GM12878 (cell line): ENCODE measurements around the gene IL31. TPM values are rescaled to one million over a fixed set of nuclear protein-coding genes. Genes with fewer than 3 reads are reported as not detected.

Experiments used
- ATAC-seq: fragments of 200-7000 bp; cut with Tn5 transposase; 3 replicates; pipeline ENCODE4 v1.9.1; 2020; ENCODE audit warnings: mild to moderate bottlenecking, moderate library complexity
- BruUV-seq: library from RNA; stranded (reverse); fragments of 400-500 nt; replicated peaks from 2 replicates; lab custom pipeline; 2021; lab: Mats Ljungman, UMichigan
- CTCF ChIA-PET: fragments of 300-600 bp; sonication (Branson Sonifier 250); formaldehyde crosslinking; extraction: SDS; loops from one replicate; lab custom pipeline; 2021; ENCODE audit warnings: inconsistent platforms; lab: Yijun Ruan, JAX
- POLR2A ChIA-PET: fragments of 350-600 bp; formaldehyde crosslinking; extraction: SDS; loops from one replicate; lab custom pipeline; 2021; ENCODE audit warnings: inconsistent platforms; lab: Charles Lee
- RAD21 ChIA-PET: fragments of 300-600 bp; sonication (Branson Sonifier 250); formaldehyde crosslinking; loops from one replicate; lab custom pipeline; 2023; ENCODE audit warnings: antibody characterized with exemption; ENCODE audit not compliant: unreplicated experiment; lab: Charles Lee
- SMC1A ChIA-PET: fragments of 300-600 bp; sonication (Branson Sonifier 250); formaldehyde crosslinking; loops from one replicate; lab custom pipeline; 2023; ENCODE audit not compliant: unreplicated experiment, uncharacterized antibody; lab: Charles Lee
- DNase-seq: peaks from one replicate; pipeline ENCODE4 v3.0.0-alpha.2; 2011; ENCODE audit warnings: low read depth, low spot score
- FAIRE-seq: peaks from 3 replicates; lab custom pipeline; 2011; peaks lifted over from hg19 to GRCh38; lab: Jason Lieb, UNC
- H2AFZ ChIP-seq: 2 replicates; pipeline ENCODE4 v1.6.0; 2011; ENCODE audit warnings: low read depth, low read length, control low read depth; ENCODE audit not compliant: control insufficient read depth
- H3K27ac ChIP-seq: 2 replicates; pipeline ENCODE4 v1.5.1; 2011; ENCODE audit warnings: control low read depth; ENCODE audit not compliant: control insufficient read depth, insufficient read depth
- H3K27me3 ChIP-seq, 2 experiments: replicated peaks in 1 of 2; 2 replicates each; pipeline versions ENCODE4 v1.6.0 to v1.6.1; 2011; ENCODE audit warnings: low read length in 1 of 2; ENCODE audit not compliant: control insufficient read depth in 2 of 2, insufficient read depth in 2 of 2
- H3K36me3 ChIP-seq, 2 experiments: 2 replicates each; pipeline ENCODE4 v1.5.1; 2011; ENCODE audit warnings: low read length in 1 of 2; ENCODE audit not compliant: control insufficient read depth in 2 of 2, insufficient read depth in 2 of 2
- H3K4me1 ChIP-seq: 2 replicates; pipeline ENCODE4 v1.6.1; 2011; ENCODE audit warnings: mild to moderate bottlenecking, low read length, moderate library complexity, mixed read lengths; ENCODE audit not compliant: control insufficient read depth, insufficient read depth
- H3K4me2 ChIP-seq: 2 replicates; pipeline ENCODE4 v1.6.0; 2011; ENCODE audit warnings: control low read depth; ENCODE audit not compliant: control insufficient read depth, insufficient read depth
- H3K4me3 ChIP-seq: fragments of 200-600 bp; sonication (generic); 2 replicates; pipeline ENCODE4 v1.5.1; 2016
- H3K79me2 ChIP-seq: 2 replicates; pipeline ENCODE4 v1.6.0; 2011; ENCODE audit warnings: low read length; ENCODE audit not compliant: control insufficient read depth, insufficient read depth
- H3K9ac ChIP-seq: 2 replicates; pipeline ENCODE4 v1.8.0; 2011; ENCODE audit warnings: low read length, control low read depth, mixed read lengths; ENCODE audit not compliant: control insufficient read depth, insufficient read depth
- H3K9me3 ChIP-seq: replicated peaks from 3 replicates; pipeline ENCODE4 v1.5.1; 2011; ENCODE audit warnings: mild to moderate bottlenecking, low read length; ENCODE audit not compliant: control insufficient read depth, insufficient read depth
- H4K20me1 ChIP-seq: 2 replicates; pipeline ENCODE4 v1.6.0; 2011; ENCODE audit not compliant: control insufficient read depth, insufficient read depth
- CEBPB ChIP-seq, 2 experiments: fragments of 150-350 bp in 1 of 2; IDR thresholded peaks; 2 replicates each; pipeline ENCODE4 v1.6.1; 2012 to 2014; ENCODE audit warnings: low read depth in 2 of 2, low read length in 2 of 2, borderline replicate concordance in 1 of 2, inconsistent platforms in 1 of 2
- EED ChIP-seq: sonication (generic); IDR thresholded peaks from 2 replicates; pipeline ENCODE4 v1.6.1; 2016; ENCODE audit warnings: antibody characterized with exemption, low read depth
- EP300 ChIP-seq, 2 experiments: fragments of 150-350 bp in 1 of 2; IDR thresholded peaks; 2 replicates each; pipeline ENCODE4 v1.6.1; 2011 to 2012; ENCODE audit warnings: low read depth in 2 of 2, low read length in 2 of 2, borderline replicate concordance in 1 of 2, improper control_type of control experiment in 1 of 2, inconsistent platforms in 1 of 2; ENCODE audit not compliant: control insufficient read depth in 1 of 2
- MYB ChIP-seq: fragments of 150-350 bp; IDR thresholded peaks from 2 replicates; pipeline ENCODE4 v1.6.1; 2014; ENCODE audit warnings: mild to moderate bottlenecking, low read depth, low read length, borderline replicate concordance
- NFYA ChIP-seq: IDR thresholded peaks from 2 replicates; pipeline ENCODE4 v1.6.1; 2011; ENCODE audit warnings: low read depth, mild to moderate bottlenecking, low read length, improper control_type of control experiment, borderline replicate concordance
- NR2C2 ChIP-seq: IDR thresholded peaks from 2 replicates; pipeline ENCODE4 v1.6.1; 2011; ENCODE audit warnings: borderline replicate concordance, low read depth; ENCODE audit not compliant: control insufficient read depth, insufficient read length
- PRDM15 ChIP-seq: fragments of 450-650 bp; formaldehyde crosslinking; IDR thresholded peaks from 2 replicates; pipeline ENCODE4 v1.4.0; 2020; ENCODE audit warnings: mild to moderate bottlenecking, moderate library complexity
- RAD51 ChIP-seq: fragments of 450-650 bp; IDR thresholded peaks from 2 replicates; pipeline ENCODE4 v1.6.1; 2016; ENCODE audit warnings: moderate library complexity, mild to moderate bottlenecking, inconsistent platforms
- RB1 ChIP-seq: fragments of 450-650 bp; formaldehyde crosslinking; IDR thresholded peaks from 2 replicates; pipeline ENCODE4 v1.6.1; 2017; ENCODE audit warnings: mild to moderate bottlenecking, borderline replicate concordance
- RELB ChIP-seq: fragments of 450-650 bp; IDR thresholded peaks from 2 replicates; pipeline ENCODE4 v1.6.1; 2017; ENCODE audit warnings: low read depth, mild to moderate bottlenecking, moderate library complexity
- ZBTB11 ChIP-seq: fragments of 450-650 bp; formaldehyde crosslinking; IDR thresholded peaks from 2 replicates; pipeline ENCODE4 v1.5.0; 2022; ENCODE audit warnings: mild to moderate bottlenecking, missing genetic modification characterization
- WGBS: methylation state at CpG from one replicate; pipeline ENCODE4 v1.1.6; 2016; ENCODE audit warnings: low lambda C conversion rate; ENCODE audit not compliant: insufficient replicate concordance, insufficient coverage; ENCODE audit errors: missing lambda C conversion rate; 5-methylcytosine and 5-hydroxymethylcytosine counted together
- in situ Hi-C: fragments of 300-500 bp; cut with MboI; formaldehyde crosslinking; loops from 9 replicates; pipeline ENCODE4 v1.14.3; 2018; ENCODE audit warnings: mixed read lengths
- intact Hi-C: fragments of 100-400 bp; cut with micrococcal nuclease; formaldehyde crosslinking; loops from one replicate; pipeline ENCODE4 v1.14.2; 2022; ENCODE audit not compliant: unreplicated experiment
- polyA plus RNA-seq, 11 experiments: library from polyadenylated mRNA; depleted of rRNA in 4 of 11; unstranded in 6 of 11; stranded (reverse) in 5 of 11; fragments of >200 nt; fragmentation: Nextera tagmentation in 4 of 11; fragmentation: Illumina TruSeq in 1 of 11; extraction: Ambion mirVana in 4 of 11; extraction: Trizol in 1 of 11; gene quantifications; 1 replicate in 1 of 11; 2 replicates in 10 of 11; pipeline versions ENCODE4 v1.2.1 to v1.2.3, GENCODE V29; 2011 to 2016; ENCODE audit warnings: inconsistent platforms in 2 of 11, missing spikeins in 2 of 11, low read depth in 1 of 11
- total RNA-seq, 4 experiments: library from RNA; depleted of rRNA in 3 of 4; stranded (reverse); fragments of >200 nt in 3 of 4; fragmentation: Illumina TruSeq in 1 of 4; extraction: Trizol in 1 of 4; gene quantifications; 2 replicates each; pipeline versions ENCODE4 v1.2.1 to v1.2.3, GENCODE V29; 2013 to 2021

Gene IL31
- total and polyA plus RNA-seq, 10 of the 15 experiments (the other 5 are each of a cell fraction or from before 2014, with no cell fraction given) = not detected

- TF ChIP-seq EED = no peak
- no peak for TF ChIP-seq NFYA
- TF ChIP-seq ZBTB11 (CRISPR knock-in tag) = no peak
Observed at GRCh38 chr12:122185494-122186082, 11.6 kb upstream of the IL31 start (continued).

- no peak overlapping the region for H2AFZ ChIP-seq
- H3K27me3 ChIP-seq = no peaks in the 10 kb centered on the region; a peak in 1 of 4 replicates
- peaks cover 7% of the 10 kb centered on the region for H3K4me1 ChIP-seq
- ATAC-seq (no peak), DNase-seq (no peak), FAIRE-seq (no peak)
- no peak overlapping the region for H3K27ac ChIP-seq
- ChIA-PET CTCF (no interaction called here), SMC1A (no interaction called here), POLR2A (no interaction called here), RAD21 (no interaction called here)
- no peaks in the 10 kb centered on the region for H4K20me1 ChIP-seq
- intact Hi-C loops (no loop called here), in situ Hi-C loops (no loop called here)
- no peak overlapping the region for H3K4me3 ChIP-seq
- H3K36me3 ChIP-seq = no peaks in the 10 kb centered on the region
- no peak overlapping the region for H3K4me2 ChIP-seq
- no peak overlapping the region for H3K9ac ChIP-seq
- no peaks in the 10 kb centered on the region for H3K79me2 ChIP-seq
- BruUV-seq = no TSS peak
- TF ChIP-seq RELB (no peak), RAD51 (no peak), EP300 (IDR thresholded peaks at IDR 0.05; ENCODE audit: borderline replicate concordance in 1 of 2, control insufficient read depth in 1 of 2, low read depth in 2 of 2, low read length in 2 of 2) (no peak), NR2C2 (no peak), MYB (no peak), PRDM15 (CRISPR knock-in tag) (no peak), CEBPB (IDR thresholded peaks at IDR 0.05; ENCODE audit: borderline replicate concordance in 1 of 2, low read depth in 2 of 2, low read length in 2 of 2) (no peak), RB1 (no peak)
- no peaks in the 10 kb centered on the region for H3K9me3 ChIP-seq
- 75% methylated on average over 7 of the region's 7 CpGs for WGBS
Observed at GRCh38 chr12:122185079-122185478, 11.1 kb upstream of the IL31 start.
